ENCODE data around the gene SMARCD1. TPM values are rescaled to one million over a fixed set of nuclear protein-coding genes. Genes with fewer than 3 reads are reported as not detected.
A peak's percentile ranks its signal among the peaks of the same experiment; 100 is the strongest.

SMARCD1 gene
- total RNA-seq, 1 donor from 2014 or later = 121 TPM

- no peak for DNase-seq (ENCODE audit: low spot score)
- H3K36me3 ChIP-seq = no peaks in the 10 kb centered on the region
- no peaks in the 10 kb centered on the region for H3F3A ChIP-seq (ENCODE audit: low read depth)
- Mint-ChIP-seq H3K9me3 (no peaks in the 10 kb centered on the region), H3K4me3 (no peak overlapping the region), H3K27me3 (ENCODE audit: insufficient read depth, low read depth) (peaks cover 3% of the 10 kb centered on the region), H3K27ac (no peak overlapping the region), H3K36me3 (peaks cover 2% of the 10 kb centered on the region), H3K4me1 (peaks cover 19% of the 10 kb centered on the region)
- no peak overlapping the region for H3K27ac ChIP-seq
- no peak overlapping the region for H3K4me2 ChIP-seq
- no peak overlapping the region for H3K9ac ChIP-seq
- no peak overlapping the region for H3K4me3 ChIP-seq
- no peaks in the 10 kb centered on the region for H3K4me1 ChIP-seq
- H4K20me1 ChIP-seq (ENCODE audit: low read depth) = no peaks in the 10 kb centered on the region
- no peaks in the 10 kb centered on the region for H3K79me2 ChIP-seq (ENCODE audit: low read depth)
- H2AFZ ChIP-seq (replicated peaks) = no peak overlapping the region
- H3K27me3 ChIP-seq = no peaks in the 10 kb centered on the region
- no peaks in the 10 kb centered on the region for H3K9me3 ChIP-seq (ENCODE audit: low read depth)
- TF ChIP-seq CTCF (IDR thresholded peaks at IDR 0.05) (no peak), EZH2 (IDR thresholded peaks at IDR 0.05) (no peak), EZH2phosphoT487 (IDR thresholded peaks at IDR 0.05) (no peak)
Observed at GRCh38 chr12:50069539-50069938, 15.6 kb upstream of the SMARCD1 start.

GRCh38 chr12:50070314-50071060, 14.7 kb upstream of the SMARCD1 start:
- TF ChIP-seq EZH2 (IDR thresholded peaks at IDR 0.05) (no peak), CTCF (IDR thresholded peaks at IDR 0.05) (peak; percentile 93), EZH2phosphoT487 (IDR thresholded peaks at IDR 0.05) (no peak)
- H4K20me1 ChIP-seq (ENCODE audit: low read depth) = no peaks in the 10 kb centered on the region
- H3K4me3 ChIP-seq = no peak overlapping the region
- peaks cover 19% of the 10 kb centered on the region for H3K4me1 Mint-ChIP-seq
- H2AFZ ChIP-seq (replicated peaks) = no peak overlapping the region
- H3K27ac ChIP-seq = no peak overlapping the region
- peak; percentile 86 for DNase-seq (ENCODE audit: low spot score)
- H3K27ac Mint-ChIP-seq = peak overlapping the region; percentile 44
- H3K9me3 ChIP-seq (ENCODE audit: low read depth) = no peaks in the 10 kb centered on the region
- no peaks in the 10 kb centered on the region for H3F3A ChIP-seq (ENCODE audit: low read depth)
- H3K9ac ChIP-seq = no peak overlapping the region
- no peaks in the 10 kb centered on the region for H3K36me3 Mint-ChIP-seq
- H3K79me2 ChIP-seq (ENCODE audit: low read depth) = no peaks in the 10 kb centered on the region
- no peak overlapping the region for H3K4me3 Mint-ChIP-seq
- H3K27me3 Mint-ChIP-seq (ENCODE audit: insufficient read depth, low read depth) = peaks cover 2% of the 10 kb centered on the region
- no peaks in the 10 kb centered on the region for H3K27me3 ChIP-seq
- no peaks in the 10 kb centered on the region for H3K4me1 ChIP-seq
- no peak overlapping the region for H3K4me2 ChIP-seq
- H3K36me3 ChIP-seq = no peaks in the 10 kb centered on the region
- H3K9me3 Mint-ChIP-seq = no peaks in the 10 kb centered on the region

- H3K36me3 ChIP-seq = no peaks in the 10 kb centered on the region
- no peaks in the 10 kb centered on the region for H3K36me3 Mint-ChIP-seq
- peaks cover 4% of the 10 kb centered on the region for H3K27me3 Mint-ChIP-seq (ENCODE audit: insufficient read depth, low read depth)
- no peaks in the 10 kb centered on the region for H3F3A ChIP-seq (ENCODE audit: low read depth)
- H3K4me3 Mint-ChIP-seq = no peak overlapping the region
- no peaks in the 10 kb centered on the region for H4K20me1 ChIP-seq (ENCODE audit: low read depth)
- H2AFZ ChIP-seq (replicated peaks) = no peak overlapping the region
- no peak overlapping the region for H3K9ac ChIP-seq
- no peak overlapping the region for H3K4me2 ChIP-seq
- H3K79me2 ChIP-seq (ENCODE audit: low read depth) = no peaks in the 10 kb centered on the region
- TF ChIP-seq EZH2 (IDR thresholded peaks at IDR 0.05) (no peak), CTCF (IDR thresholded peaks at IDR 0.05) (no peak), EZH2phosphoT487 (IDR thresholded peaks at IDR 0.05) (no peak)
- peak overlapping the region; percentile 44 for H3K27ac Mint-ChIP-seq
- no peaks in the 10 kb centered on the region for H3K9me3 ChIP-seq (ENCODE audit: low read depth)
- H3K27ac ChIP-seq = no peak overlapping the region
- H3K4me1 Mint-ChIP-seq = peaks cover 19% of the 10 kb centered on the region
- no peaks in the 10 kb centered on the region for H3K27me3 ChIP-seq
- H3K4me3 ChIP-seq = no peak overlapping the region
- H3K9me3 Mint-ChIP-seq = no peaks in the 10 kb centered on the region
- H3K4me1 ChIP-seq = no peaks in the 10 kb centered on the region
- no peak for DNase-seq (ENCODE audit: low spot score)
Observed at GRCh38 chr12:50072198-50072907, 12.8 kb upstream of the SMARCD1 start.
